ENCODE results near the gene CACNA1F.

Gene CACNA1F

GRCh38 chrX:49257846-49258748 is 25.0 kb upstream of the CACNA1F start:
- DNase-seq (ENCODE audit: low read depth in 2 of 2), result no peak

DNA sequence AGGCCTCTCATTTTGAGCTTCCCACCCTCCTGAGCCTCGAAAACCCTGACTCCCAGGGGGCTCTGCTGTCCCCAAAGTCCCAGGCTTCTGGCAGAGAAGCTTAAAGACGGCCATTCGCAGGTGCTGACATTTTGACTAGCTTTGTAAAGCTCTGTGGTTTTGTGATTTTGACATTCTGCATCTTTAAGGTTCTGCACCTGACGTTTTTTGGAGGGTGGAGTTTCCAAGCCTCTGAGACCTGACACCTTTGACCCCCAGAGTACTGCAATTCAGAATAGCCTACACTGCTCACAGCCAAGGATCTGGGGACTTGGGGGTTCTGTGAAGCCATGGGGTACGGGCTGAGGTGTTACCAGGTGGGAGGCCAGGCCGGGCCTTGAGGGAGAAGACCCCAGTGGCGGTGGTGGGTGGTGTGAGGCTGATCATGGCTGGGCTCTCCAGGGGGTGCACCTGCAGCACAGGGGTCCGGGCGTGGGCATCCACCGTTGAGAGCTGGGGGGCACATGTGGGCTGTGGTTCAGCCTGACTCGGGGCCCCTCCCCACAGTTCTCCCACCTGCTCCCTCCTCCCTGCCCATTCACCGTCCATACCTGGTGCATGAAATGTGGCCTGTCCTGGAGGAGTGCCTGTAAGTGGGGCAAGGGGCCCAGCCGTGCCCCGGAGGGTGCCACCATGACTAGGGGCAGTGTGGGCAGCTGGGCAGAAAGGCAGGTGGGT is 24.1 kb upstream of the CACNA1F start:
- DNase-seq (ENCODE audit: low read depth in 2 of 2), result no peak

GRCh38 chrX:49256268-49256995 is 23.3 kb upstream of the CACNA1F start:
- no peak for DNase-seq (ENCODE audit: low read depth in 2 of 2)

GRCh38 chrX:49254639-49255038 is 21.5 kb upstream of the CACNA1F start:
- DNase-seq (ENCODE audit: low read depth in 2 of 2), result no peak

GRCh38 chrX:49251325-49251724 is 18.2 kb upstream of the CACNA1F start:
- DNase-seq (ENCODE audit: low read depth in 2 of 2), result no peak

GRCh38 chrX:49250578-49250977 is 17.4 kb upstream of the CACNA1F start:
- no peak for DNase-seq (ENCODE audit: low read depth in 2 of 2)

- no peak for DNase-seq (ENCODE audit: low read depth in 2 of 2)
Measured at GRCh38 chrX:49250066-49250465, 16.9 kb upstream of the CACNA1F start.

- DNase-seq (ENCODE audit: low read depth in 2 of 2), result no peak
Measured at GRCh38 chrX:49249616-49250015, 16.5 kb upstream of the CACNA1F start.

- no peak for DNase-seq (ENCODE audit: low read depth in 2 of 2)
Measured at GRCh38 chrX:49249071-49249470, 15.9 kb upstream of the CACNA1F start.

DNA sequence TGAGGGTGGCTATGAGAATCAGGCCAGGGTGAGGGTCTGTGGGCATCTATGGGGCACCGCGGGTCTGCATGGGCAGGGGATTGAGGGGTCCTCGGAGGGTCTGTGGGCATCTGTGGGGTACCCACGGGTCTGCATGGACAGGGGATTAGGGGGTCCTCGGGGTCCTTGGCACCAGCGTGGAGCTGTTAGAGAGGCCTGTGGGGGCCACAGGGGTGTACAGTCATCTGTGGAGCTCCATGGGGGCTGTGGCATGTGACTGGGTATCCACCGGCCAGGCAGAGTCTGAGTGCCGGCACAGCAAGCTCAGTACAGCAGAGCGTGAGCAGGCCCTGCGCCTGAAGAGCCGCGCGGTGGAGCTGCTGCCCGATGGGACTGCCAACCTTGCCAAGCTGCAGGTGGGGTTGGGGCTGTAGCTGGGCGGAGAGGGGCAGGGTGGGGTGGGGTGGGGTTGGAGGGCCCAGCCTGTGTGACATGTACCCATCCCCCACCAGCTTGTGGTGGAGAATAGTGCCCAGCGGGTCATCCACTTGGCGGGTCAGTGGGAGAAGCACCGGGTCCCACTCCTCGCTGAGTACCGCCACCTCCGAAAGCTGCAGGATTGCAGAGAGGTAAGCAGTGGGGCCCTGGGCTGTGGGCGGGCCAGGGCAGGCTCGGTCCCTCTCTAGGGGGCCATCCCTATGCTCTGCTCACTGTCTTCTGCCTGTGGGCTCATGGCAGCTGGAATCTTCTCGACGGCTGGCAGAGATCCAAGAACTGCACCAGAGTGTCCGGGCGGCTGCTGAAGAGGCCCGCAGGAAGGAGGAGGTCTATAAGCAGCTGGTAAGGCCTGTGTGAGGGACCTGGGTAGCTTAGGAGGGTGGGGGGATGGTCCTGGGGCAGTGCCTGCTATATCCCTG is 15.0 kb upstream of the CACNA1F start:
- no peak for DNase-seq (ENCODE audit: low read depth in 2 of 2)

DNA sequence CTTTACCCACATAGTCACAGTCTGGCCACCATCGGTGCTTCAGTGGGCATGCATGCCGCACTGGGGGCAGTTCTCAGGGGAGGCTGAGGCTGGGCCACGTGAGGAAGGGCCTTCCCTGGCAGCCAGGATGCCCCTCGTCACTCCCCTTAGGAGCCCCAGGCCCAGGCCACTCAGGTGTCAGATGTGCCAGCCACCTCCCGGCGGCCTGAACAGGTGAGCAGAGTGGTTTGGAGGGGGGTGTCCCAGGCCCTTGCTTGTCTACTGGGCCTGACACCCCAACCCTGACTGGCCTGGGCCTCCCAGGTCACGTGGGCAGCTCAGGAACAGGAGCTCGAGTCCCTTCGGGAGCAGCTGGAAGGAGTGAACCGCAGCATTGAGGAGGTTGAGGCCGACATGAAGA is 14.2 kb upstream of the CACNA1F start:
- no peak for DNase-seq (ENCODE audit: low read depth in 2 of 2)

GRCh38 chrX:49246541-49246940 is 13.4 kb upstream of the CACNA1F start:
- no peak for DNase-seq (ENCODE audit: low read depth in 2 of 2)

DNA sequence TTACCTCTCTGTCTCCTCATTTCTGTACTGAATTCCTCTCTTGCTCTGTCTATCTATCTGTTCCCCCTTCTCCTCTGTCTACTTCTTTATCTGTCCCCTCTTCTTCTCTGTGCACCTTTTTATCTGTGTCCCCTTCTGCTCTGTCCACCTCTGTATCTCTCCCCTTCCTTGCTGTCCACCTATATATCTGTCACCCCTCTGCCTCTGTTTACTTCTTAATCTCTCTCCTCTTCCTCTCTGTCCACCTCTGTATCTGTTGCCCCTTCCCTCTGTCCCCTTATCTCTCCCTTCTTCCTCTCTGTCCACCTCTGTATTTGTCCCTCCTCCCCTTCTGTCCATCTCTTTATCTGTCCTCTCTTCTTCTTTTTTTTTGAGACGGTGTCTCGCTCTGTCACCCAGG is 11.1 kb upstream of the CACNA1F start:
- DNase-seq (ENCODE audit: low read depth in 2 of 2), result no peak

DNA sequence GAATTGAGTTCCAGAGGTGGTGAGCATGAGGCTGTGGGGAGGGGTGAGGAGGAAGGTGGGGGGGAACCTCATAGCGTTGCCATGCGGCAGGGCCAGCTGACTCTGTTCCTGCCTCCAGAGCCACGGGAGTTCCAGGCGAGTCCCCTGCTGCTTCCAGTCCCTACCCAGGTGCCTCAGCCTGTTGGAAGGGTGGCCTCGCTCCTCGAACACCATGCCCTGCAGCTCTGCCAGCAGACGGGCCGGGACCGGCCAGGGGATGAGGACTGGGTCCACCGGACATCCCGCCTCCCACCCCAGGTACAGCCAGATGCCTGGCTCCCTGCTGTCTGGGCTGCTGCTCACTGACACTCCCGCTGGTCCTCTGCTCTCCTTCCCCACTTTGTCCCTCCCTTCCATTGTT is 10.0 kb upstream of the CACNA1F start:
- DNase-seq (ENCODE audit: low read depth in 2 of 2), result no peak

GRCh38 chrX:49242545-49243066 is 9.5 kb upstream of the CACNA1F start:
- no peak for DNase-seq (ENCODE audit: low read depth in 2 of 2)

- DNase-seq (ENCODE audit: low read depth in 2 of 2), result no peak
Measured at GRCh38 chrX:49238735-49239134, 5.6 kb upstream of the CACNA1F start.

DNA sequence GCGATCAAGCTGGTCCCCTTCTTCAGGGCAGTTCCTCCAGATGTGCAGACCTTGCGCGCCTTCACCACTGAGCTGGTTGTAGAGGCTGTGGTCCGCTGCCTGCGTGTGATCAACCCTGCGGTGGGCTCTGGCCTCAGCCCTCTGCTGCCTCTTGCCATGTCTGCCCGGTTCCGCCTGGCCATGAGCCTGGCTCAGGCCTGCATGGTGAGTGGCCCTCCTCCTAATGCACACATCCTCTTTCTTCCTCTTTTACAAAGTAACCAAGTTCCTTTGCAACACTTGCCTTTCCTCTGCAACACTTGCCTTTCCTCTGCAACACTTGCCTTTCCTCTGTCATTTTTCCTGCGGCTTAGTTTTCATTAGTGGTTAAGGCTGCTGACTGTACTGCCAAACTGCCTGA is 3.9 kb upstream of the CACNA1F start:
- DNase-seq (ENCODE audit: low read depth in 2 of 2), result no peak

- DNase-seq (ENCODE audit: low read depth in 2 of 2), result no peak
Measured at GRCh38 chrX:49233887-49234555, 881 bp upstream of the CACNA1F start.

DNA sequence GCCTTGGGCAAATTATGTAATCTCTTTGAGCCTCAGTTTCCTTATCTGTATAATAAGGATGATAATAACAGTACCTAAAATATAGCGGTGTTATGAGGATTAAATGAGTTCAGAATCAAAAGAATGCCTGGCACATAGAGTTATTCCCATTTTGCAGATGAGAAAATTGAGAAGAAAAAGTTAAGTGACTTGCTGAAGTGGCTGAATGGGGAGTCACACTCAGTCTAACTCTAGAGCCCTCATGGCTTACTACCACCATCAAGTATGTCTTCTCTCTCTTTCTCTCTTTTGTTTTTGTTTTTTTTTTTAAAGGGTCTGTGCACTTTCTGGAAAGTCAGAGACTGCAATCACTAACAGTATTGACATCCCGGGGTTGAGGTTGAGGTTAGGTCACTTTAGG is 615 bp downstream of the CACNA1F start:
- DNase-seq (ENCODE audit: low read depth in 2 of 2), result no peak

- no peak for DNase-seq (ENCODE audit: low read depth in 2 of 2)
Measured at GRCh38 chrX:49231333-49232000, 1.7 kb downstream of the CACNA1F start.

All from fibroblast of skin of left quadriceps (primary cell).